NCI-H1092 treated with DMSO at 0.1 percent for 48 hours (cell line): ENCODE measurements around the gene CFAP206.

Experiments used
- DNase-seq: peaks from one replicate; lab custom pipeline; 2025; lab: John Stamatoyannopoulos, UW

Gene CFAP206, protein sequence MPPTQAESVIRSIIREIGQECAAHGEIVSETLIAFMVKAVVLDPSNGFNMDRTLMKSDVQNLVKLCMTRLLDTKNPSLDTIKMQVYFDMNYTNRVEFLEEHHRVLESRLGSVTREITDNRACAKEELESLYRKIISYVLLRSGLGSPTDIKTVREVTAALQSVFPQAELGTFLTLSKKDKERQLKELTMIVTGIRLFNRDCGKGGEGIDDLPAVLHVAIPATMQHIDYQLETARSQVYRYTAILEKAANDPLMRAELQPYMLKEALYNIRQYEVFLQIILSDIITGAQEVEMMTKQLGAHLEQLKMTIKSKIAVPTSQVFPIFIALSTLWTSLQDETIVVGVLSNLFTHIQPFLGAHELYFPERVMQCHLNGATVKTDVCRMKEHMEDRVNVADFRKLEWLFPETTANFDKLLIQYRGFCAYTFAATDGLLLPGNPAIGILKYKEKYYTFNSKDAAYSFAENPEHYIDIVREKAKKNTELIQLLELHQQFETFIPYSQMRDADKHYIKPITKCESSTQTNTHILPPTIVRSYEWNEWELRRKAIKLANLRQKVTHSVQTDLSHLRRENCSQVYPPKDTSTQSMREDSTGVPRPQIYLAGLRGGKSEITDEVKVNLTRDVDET

DNA sequence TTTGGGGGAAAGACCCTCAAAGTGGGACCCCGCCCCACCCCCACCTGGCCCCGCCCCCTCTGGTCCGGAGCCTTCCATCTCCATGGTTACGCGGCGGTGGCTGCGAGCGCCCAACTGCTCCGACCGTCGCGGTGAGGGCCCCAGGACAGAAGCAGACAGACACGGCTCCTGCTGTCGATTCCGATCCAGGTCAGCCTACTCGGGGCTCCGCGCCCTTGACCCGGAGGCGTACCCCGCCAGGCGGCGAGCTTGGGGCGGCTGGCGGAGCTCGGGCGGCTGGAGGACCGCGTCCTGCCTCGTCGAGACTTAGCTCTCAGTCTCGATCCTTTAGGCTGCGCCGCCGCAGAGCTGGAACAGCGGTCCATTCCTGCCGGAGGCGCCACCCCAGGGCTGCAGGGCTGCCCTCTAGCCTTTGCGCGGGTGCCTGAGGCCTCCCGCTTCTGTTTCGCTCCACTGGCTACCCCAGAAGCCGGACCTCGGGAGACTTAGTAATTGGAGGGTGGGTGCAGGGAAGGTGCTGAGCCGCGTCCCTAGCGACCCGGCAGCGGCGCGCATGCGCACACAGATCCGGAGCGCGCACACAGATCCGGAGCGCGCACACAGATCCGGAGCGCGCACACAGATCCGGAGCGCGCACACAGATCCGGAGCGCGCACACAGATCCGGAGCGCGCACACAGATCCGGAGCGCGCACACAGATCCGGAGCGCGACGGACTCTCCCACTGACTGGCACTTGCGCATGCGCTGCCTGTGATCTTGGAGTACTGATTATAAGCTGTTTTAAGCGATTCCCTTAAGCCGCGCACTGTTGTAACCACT, at the start of gene CFAP206:
Gene CFAP206, plus strand, starts transcription at position 72 of the 820 bp plus-strand sequence. CDS start 1,868 bp downstream, outside the sequence.
- DNase-seq: peak; percentile 84

DNA sequence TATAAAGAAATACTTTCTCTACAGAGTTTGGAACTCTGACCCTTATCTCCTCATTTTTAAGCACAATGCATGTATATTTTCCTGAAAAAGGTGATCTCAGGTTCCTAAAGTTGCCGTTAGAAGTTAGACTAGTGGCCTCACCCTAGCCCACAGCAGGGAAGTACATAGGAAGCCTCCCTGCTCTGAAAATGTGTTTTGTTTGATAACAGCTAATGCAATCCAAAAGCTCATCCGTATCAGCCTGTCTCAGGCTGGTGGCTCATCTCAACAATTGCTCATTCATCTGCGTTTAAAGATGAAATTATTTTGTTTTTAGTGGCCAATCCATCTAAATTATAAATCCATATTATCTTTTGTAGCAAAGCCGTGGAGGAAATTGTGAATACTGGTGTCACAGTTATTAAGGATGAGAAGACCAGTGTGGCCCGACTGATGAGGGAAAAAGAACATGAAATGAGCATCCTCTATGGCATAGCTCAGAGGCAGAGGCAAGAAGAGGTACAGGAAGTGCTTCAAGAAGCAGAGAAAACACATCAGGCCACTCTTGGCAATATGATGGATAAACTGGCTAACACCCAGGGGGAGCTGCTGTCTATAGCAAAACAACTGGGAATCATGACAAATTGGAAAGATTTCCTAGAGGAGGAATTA, 43.0 kb upstream of the CFAP206 start:
- DNase-seq: no peak

DNA sequence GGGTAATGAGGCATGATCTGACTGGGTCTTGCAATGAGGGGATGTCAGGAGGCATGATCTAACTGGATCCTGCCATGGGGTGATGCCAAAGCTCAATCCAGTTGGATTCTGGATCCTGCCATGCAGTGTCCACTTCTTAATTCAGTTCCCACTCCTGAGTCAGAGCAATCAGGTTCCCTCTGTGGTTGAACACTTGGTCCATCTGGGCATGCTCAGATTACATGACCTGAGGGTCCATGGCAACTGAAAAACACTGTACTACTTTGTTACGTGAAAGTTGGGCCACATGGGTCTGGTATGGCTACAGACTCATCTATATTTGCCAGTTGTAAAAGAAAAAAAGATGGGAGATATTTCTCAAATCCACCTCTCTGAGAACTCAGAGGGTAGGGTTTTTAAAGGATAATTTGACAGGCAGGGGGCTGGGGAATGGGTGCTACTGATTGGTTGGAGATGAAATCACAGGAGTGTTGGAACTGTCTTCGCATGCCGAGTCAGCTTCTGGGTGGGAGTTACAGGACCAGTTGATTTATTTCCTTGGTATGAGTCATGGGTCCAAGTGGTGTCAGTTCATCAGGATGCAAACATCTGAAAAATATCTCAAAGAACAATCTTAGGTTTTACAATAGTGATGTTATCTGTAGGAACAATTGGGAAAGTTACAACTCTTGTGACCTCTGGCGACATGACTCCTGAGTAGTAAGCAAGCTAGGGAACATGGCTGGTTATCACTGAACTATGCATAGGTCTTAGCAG, 41.5 kb upstream of the CFAP206 start:
- DNase-seq: no peak

DNA sequence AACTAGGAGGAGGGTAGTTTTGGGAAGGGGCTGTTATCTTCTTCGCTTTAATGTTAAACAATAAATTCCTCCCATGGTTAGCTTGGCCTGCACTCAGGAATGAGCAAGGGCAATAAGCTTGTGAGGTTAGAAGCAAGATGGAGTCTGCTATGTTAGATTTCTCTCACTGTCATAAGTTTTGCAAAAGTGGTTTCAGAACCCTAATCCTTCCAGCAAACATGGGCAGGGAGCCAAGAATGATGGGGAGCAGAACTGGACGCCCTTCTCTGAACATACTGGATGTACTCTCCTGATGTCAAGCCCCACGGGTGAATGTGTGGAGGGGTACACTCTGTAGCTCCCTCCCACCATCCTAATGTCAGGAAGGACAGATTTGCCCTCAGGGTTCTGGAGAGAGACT, 40.9 kb upstream of the CFAP206 start:
- no peak for DNase-seq

DNA sequence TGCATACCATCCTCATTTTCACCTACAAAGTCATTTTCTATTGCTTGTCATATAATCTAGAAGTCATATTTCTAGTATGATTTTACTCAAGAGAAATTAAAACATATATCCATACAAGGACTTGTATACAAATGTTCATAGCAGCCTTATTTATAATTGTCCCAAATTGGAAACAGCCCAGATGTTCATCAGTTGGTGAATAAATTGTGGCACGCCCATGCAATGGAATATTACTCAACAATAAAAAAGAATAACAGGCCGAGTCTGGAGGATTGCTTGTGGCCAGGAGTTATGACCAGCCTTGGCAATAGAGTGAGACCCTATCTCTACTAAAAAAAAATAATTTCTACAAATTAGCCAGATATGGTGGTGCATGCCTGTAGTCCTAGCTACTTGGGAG, 34.4 kb upstream of the CFAP206 start:
- no peak for DNase-seq

DNA sequence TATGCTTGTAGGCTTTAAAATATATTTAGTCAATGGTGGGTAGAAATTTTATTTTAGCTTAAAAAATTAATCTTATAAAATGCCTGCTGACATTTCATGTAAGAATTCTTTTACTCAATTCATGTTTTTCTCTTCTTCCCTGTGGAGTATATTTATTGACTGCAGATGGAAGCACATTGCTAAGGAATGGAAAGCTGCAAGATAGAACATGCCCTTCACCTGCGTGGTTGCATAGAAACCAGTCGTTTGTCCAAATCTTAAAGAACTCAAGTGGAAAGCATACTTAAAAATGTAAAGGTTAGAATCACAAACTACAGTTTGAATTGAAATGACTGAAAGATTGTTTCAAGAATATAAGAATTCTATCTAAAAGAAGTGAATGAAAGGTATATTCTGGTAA, 32.5 kb upstream of the CFAP206 start:
- no peak for DNase-seq

DNA sequence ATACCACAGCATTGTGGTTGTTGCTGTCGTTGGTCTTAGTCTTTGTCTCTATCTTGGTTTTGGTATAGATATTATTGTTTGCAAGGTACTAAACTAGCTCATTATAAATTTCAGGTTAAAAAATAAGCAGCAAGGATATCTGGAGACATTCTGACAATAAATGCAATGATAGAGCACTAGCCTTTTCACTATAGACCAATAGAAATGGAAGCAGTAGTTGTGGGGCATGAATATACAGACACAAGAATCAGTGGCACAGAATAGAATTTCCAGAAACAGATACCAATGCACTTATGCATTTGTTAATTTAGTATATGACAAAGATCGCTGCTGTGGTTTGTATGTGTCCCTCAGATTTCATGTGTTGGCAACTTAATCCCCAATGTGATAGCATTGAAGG, 31.1 kb upstream of the CFAP206 start:
- DNase-seq: no peak

DNA sequence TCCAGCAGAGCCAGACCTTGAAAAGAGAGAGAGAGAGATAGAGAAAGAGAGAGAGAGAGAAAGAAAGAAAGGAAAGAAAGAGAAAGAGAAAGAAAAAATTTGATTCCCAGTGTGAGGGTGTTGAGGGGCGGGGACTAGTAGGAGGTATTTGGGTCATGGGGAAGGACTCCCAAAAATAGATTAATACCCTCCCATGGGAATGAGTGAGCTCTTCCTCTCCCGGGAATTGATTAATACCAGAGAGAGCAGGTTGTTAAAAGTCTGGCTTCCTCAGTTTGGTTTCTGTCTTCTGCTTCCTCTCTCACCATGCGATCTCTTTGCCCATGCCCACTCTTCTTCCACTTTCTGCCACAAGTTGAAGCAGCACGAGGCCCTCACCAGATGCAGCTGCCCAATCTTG, 28.8 kb upstream of the CFAP206 start:
- DNase-seq: no peak

DNA sequence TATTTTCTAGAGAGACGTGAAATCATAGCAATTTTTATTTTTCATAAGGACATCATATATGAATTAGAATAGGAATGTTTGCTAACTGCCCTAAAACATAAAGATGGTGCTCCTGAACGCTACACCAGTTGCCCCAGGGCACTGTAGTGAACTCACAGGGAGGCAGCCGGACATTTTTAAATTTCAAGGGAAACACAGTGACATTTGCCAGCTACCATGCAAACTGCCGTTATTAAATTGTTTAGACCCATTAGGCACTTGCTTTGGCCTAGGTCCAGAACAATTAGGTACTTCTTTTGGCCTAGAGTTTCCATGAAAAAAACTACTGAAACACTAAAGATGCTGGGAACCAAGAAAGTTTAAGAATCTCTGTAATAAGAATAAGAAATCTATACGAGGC, 24.9 kb upstream of the CFAP206 start:
- no peak for DNase-seq

DNA sequence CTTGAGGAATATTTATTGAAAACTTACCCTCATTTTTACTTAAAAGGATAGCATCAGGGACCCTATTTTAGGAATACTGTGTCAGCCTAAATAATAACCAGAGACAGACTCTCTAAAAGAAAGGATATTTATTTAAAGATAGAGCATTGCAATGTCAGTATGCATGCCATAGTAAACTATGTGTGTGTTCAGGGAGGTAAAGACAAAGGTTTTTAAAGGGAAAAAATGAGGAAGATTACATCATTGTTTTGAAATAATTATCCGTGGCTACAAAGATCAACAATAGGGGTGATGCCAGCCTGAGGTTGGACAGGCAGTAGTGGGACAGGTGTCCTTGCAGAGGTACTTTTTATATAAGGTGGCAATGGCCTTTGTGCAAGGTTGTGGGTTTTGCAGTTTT, 23.7 kb upstream of the CFAP206 start:
- no peak for DNase-seq

DNA sequence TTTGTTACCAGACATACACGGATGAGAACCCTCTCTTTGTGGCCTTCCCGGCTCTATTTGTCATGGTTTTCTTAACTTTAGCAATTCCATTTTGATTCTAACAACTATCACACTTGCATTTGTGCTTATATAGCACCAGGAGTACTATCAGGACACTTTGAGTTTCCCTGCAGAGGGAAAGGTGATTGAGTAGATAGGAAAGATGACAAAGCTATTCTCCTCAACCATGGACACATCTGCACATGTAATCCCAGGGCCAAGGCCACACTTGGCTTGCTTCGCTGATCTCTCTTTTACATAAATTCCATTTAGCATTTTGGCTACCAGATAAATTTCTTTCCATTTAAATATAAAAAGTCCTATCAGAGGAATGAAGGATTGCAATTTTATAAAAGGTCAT, 23.3 kb upstream of the CFAP206 start:
- no peak for DNase-seq

DNA sequence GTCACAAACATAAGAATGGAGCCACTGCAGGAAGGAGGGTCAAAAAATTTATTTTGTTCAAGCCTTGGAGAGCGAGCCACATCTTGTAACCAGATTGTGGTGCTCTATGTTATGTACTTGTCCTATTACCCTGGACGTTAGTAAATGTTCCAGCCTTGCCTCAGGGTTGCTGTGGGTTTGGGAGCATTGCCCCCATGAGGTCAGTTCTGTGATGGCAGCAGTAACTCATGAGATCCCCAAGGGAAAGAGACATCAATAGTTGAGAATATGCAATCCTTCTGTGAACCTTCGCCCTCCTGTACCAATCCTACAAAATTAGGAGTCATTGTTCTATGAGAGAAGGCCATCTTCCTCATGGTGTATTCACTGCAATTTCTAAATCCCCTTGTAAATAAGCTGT, 16.4 kb upstream of the CFAP206 start:
- peak; percentile 0 for DNase-seq

DNA sequence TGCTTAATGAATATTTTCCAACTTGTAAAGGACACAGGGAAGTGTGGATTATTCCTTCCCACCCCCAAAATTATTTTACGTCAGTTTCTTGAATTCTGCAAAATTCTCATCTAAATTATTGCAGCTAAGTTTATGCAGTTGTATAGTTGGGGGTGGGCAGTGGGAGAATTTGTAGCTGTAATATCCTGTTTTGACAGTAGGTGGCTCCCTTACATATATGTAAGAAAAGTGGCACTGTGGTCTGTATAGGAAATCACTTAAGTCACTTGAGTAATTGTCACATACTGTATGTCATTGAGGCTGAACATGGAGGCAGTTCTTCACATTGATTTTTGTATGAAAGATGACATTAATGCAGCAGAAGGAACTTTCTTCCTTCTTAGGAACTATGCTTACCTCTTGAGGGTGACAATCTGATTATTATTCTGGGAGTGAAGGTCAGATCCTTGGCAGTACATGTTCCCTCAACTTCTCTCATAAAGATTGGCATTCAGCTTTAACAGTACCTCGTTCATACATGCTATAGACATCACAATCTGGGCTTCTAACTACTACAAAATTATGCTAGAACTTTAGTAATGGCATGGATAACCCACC, 14.6 kb upstream of the CFAP206 start:
- DNase-seq: peak; percentile 50

DNA sequence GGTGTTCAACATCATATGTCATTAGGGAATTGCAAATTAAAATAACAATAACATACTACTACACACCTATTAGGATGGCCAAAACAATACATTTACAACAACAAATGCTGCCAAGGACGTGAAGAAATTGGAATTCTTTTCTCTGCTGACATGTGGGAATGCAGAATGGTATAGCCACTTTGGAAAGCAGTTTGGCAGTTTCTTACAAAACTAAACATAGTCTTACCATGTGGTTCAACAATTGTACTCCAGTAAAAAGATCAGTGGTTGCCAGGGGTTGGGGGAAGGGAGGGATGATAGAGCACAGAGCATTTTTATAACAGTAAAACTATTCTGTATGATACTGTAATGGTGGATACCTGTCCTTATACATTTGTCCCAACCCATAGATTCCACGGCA, 12.3 kb upstream of the CFAP206 start:
- no peak for DNase-seq

DNA sequence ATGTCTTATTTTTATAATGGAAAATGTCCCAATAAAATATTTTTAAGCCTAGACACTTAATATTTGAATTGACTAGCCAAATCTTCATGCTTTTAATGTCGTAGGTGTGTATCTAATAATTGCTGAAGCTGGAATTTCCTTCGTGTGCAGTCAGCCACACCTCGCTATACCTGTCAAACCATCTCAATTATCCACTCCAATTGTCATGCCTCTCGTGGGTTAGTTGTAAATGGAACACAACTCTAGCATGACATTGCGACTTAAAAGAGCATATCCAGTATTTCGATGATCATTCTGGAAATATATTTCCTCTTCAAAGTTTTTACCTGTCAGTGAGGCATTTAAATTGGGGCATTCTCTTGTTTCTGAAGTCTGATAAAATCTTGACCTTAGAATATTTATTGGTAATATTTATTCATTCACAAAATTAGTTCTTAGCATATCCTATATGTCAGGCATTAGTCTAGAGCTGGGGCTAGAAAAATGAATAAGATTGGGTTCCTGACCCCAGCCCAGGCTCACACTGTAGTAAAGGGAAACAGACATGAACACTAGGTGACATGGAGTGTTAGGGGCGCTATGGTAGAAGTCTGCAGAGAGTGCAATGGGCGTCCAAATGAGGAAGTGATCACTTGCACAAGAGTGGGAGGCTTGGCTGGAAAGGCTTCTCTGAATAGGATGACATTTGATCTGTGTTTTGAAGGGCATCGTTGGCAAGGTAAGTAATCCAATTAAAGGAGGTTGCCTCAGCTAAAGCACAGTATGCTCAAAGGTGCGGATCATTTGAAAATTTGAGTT, 11.0 kb upstream of the CFAP206 start:
- DNase-seq: peak; percentile 0

DNA sequence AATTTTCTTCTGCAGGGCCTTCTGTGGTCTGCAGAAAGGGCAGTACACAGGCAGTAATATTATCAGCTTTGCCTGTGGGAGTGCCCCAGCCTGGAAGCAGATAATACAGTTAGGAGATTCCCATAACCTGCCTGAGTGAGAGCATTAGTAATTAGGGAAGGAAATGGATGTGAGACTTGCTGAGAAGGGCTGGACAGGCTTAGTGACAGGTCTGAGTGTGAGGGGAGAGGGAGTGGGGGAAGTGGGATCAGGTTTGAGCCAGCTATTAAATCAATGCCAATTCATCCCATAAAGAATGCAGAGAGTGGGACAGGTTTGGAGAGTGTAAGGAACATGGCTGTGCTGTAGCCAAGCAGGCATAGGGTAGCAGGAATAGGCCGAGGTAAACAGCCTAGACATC, 10.1 kb upstream of the CFAP206 start:
- no peak for DNase-seq

DNA sequence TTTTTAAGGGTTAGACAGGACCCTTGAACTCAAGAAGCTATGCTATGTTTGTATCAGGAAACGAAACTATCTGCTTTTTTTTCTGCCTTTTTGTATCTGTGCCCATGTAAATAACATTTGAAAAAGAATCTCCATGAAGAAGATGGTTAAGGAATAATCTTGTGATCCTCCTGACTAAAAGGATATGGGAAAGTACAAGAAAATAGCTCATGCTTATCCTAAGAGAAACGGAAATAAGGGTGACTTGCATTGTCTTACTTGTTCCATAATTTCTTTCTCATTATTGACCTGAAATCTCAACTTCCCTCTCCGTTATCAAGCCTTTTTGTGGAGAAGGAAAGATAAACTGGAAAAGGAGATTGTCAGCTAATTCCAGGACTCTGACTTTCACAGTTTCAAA, 5.9 kb upstream of the CFAP206 start:
- DNase-seq: no peak

DNA sequence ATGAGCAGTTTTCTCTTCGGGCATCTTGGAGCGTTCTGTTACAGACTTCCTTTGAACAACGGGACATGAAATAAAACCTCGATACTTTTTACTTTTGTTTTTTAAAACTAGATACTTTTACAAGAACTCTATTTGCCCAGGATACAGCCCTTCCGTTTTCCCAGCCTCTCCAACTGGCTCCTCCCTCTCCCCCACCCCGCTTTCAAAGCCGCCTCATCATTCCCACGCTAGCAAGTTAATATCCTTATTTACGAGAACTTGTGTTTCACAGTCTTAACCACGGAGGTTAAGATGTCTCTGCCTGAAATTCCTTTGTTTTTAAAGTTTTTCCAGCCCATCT, 241 bp upstream of the CFAP206 start:
- DNase-seq: peak; percentile 56

DNA sequence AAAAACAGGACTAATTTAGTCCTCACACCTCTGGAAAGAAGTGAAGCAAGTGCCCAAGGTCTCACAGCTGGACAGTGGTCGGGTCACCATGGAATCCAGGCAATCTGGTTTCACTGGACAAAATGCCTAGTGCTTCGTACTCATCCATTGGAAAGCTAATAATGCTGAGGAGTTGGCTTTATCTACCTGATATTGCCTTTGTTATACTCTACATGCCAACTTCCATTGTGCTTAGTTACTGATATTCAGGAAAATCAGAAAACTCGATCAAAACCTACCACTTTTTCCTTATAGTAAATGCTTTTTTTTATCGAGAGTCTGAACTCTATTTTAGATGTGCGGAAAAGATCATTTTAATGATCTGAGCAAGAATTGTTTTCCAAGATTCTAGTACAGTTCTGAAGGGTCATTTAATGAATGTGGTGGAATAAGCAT, 966 bp downstream of the CFAP206 start:
- DNase-seq: no peak

DNA sequence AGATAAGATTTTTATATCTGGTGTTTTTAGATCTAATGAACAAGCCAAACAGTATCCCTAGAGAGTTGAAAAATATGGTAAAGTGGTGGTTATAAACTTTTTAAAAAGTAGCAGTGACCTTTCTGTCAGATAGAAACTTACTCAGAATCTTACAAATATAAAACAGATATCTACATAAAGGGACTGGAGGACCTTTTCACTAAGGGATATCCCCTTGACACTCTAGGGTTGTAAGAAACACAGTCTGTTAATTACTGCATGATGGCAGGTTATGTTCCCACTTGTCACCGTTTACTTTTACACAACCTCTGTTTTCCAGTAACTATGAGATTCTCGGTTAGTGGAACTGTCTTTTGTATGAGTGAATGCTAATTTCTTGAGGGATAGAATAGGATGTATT, 11.5 kb downstream of the CFAP206 start:
- no peak for DNase-seq
